ENCODE data around the gene SLC22A15.
"Not testable (repeated sequence)": the region's sequence is repeated elsewhere in the genome, so short reads cannot be mapped to it uniquely, and the experiment has no call there.

Gene SLC22A15

GRCh38 chr1:116031302-116031835 lies 55.1 kb downstream of the SLC22A15 start:
- DNase-seq (ENCODE audit: low read depth, low spot score), result no peak

GRCh38 chr1:116033322-116033721 lies 57.0 kb downstream of the SLC22A15 start:
- no peak for DNase-seq (ENCODE audit: low read depth, low spot score)

- DNase-seq (ENCODE audit: low read depth, low spot score), result no peak
Measured at GRCh38 chr1:116036255-116036654, 59.9 kb downstream of the SLC22A15 start.

DNA sequence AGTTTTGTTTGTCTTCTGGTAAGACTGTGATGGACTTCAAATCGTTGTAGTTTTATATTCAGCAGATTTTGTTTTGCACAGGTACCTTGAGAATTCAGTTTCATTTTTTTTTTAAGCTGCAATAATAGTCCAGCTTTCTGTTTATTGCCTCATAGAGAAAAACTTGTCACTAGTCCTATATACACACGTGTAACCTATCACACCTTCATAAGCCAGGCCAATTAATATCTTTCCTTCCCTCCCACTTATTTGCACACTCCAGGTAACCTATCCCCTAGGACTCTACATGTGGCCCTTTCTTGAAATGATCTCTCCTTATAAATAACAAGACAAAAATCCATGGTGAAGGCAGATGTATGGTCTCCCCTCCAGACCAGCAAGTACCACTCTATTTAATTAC lies 62.4 kb downstream of the SLC22A15 start:
- DNase-seq (ENCODE audit: low read depth, low spot score), result no peak

DNA sequence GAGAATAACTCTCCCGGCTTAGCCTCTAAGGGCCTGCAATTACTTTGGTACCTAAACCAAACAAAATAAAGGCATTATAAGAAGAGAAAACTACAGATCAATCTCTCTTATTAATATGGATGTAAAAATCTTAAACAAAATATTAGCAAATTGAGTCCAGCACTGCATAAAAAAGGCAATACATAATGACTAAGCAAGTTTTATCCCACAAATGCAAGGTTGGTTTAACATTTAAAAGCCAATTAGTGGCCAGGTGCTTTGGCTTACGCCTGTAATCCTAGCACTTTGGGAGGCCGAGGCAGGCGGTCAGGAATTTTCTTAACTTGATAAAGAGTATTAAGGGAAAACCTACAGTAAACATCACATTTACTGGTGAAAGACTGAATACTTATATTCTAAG lies 67.8 kb downstream of the SLC22A15 start:
- DNase-seq (ENCODE audit: low read depth, low spot score), result no peak

DNA sequence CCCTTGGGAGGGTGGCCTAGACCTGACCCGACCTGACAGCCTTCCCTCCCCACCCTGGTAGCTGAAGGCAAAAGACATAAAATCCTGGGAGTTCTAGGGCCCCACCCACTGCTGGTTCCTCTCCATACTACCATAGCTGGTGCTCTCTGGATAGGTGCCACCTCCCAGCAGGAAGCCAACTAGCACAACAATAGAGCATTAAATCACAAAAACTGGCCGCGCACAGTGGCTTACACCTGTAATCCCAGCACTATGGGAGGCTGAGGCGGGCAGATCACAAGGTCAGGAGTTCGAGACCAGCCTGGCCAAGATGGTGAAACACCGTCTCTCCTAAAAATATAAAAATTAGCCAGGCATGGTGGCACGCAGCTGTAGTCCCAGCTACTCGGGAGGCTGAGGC lies 70.6 kb downstream of the SLC22A15 start:
- not testable (repeated sequence) for DNase-seq (ENCODE audit: low read depth, low spot score)

GRCh38 chr1:116051896-116052295 lies 75.6 kb downstream of the SLC22A15 start:
- not testable (repeated sequence) for DNase-seq (ENCODE audit: low read depth, low spot score)

DNA sequence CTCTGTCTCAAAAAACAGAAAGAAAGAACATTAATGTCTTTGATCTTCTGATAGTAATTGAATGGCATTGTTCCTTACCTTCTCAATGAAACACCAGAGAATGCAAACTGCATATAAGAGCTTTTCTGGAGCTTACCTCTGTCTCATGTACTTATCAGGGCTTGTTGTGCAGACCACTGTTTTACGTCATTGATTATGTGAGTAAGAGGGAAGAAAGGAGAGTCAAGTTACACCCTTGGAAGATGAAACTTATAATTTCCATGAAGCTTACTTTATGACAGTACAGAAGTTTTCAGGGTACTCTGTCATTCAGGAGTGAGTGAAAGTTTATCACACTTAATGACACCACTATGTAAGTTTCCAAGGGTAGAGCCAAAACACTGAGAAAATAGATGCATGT lies 85.9 kb downstream of the SLC22A15 start:
- no peak for DNase-seq (ENCODE audit: low read depth, low spot score)

GRCh38 chr1:116064616-116065015 lies 88.3 kb downstream of the SLC22A15 start:
- DNase-seq (ENCODE audit: low read depth, low spot score), result no peak

DNA sequence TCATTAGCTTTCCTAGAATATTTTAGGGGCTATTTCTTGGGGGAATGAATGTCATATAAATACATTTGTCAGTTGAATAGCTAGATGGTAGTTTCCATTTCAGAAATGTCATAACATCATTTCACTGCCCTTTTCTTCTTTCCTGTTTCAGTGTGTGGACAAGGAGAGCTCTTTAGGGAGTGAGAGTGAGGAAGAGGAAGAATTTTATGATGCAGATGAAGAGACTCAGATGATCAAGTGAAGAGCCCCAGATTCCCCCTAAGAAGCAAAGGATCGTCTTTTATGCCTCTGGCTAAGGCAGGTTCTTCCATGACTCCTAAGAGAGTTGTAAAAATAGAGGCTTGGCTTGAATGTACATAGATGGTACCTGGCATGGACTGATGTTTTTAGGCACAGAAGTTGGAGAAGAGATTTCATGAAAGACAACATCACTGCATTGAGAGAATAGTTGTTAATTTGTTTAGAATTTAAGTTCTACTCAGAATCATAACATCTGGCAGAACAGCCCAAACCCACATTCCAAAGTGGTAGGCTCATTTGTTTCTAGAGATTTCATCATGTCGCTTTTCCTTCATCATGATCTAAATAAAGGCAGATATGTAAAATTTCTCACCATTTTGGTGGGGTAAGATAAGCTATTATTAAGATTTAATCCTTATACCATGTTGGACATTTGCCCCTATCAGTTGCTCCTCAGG lies 90.7 kb downstream of the SLC22A15 start:
- DNase-seq (ENCODE audit: low read depth, low spot score), result no peak

GRCh38 chr1:116067566-116067890 lies 91.2 kb downstream of the SLC22A15 start:
- no peak for DNase-seq (ENCODE audit: low read depth, low spot score)

DNA sequence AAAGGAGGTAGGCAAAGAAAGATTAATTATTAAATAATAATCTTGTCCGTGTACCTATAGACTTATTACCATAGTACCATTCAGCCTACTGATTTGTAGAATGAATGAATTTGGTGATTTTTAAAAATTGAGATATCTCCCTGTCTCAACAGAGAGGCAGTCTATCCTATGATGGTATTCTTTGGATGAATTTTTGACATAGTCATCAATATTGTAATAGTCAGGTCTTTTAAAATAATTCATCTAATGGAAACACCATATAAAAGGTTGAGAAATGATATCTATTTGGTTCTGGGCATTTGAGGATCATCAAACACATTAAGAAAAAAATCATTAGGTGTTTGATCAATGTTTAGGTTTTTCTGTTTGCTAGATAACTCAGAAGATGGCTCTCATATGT lies 99.3 kb downstream of the SLC22A15 start:
- no peak for DNase-seq (ENCODE audit: low read depth, low spot score)

DNA sequence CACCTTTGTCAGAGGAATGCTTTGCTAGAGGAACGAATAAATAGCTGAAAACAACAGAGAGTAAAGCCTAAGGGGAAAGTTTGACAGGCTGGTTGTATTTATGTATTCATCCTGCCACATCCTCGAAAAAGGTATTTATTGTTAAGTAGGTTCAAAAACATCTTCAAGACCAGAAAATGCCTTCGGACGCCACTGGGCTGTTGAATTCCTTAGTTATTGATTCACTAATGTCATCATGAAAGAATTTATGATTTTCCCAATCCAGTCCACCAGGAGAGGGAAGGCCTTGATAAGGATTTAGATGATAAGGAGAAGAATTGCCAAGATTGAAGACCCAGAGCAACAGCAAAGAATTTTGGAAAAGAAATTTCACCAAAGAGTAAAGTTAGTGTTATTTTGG lies 99.7 kb downstream of the SLC22A15 start:
- DNase-seq (ENCODE audit: low read depth, low spot score), result no peak

DNA sequence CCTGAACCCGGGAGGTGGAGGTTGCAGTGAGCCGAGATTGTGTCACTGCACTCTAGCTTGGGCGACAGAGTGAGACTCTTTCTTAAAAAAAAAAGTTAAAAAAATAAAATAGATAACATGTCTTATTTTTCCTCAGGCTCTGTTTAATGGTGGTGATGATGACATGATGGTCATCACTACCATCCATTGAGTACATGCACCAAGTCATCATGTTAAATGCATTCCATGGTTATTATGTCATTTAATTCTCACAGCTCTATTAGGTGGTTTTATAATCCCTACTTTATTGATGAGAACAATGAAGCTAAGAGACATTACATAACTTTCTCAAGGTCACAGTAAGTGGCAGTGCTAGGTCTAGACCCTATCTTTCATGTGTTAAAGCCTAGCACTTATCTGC lies 100.5 kb downstream of the SLC22A15 start:
- DNase-seq (ENCODE audit: low read depth, low spot score), result no peak

DNA sequence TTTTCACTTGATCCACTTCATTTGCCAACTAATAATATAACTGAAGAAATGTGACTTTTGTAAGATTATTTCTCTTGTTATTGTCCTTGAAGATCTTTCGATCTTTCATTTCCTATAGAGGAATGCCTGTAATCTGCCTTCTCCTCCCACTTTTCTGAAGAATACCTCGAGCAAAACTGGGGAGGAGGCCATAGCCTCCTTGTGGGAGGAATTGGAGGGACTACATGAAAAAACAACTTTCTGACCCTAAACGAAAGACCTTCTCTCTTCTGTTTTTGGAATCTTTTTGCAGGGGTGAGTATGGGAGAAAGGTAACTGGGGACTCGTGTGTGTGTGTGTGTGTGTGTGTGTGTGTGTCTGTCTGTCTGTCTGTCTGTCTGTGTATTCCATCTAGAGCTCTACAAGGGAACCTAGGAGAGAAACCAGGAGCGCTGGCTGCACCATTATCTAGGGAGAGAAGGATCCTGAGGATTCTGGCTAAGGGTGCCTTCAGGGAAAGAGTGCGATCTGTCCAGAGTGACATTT lies 102.4 kb downstream of the SLC22A15 start:
- DNase-seq (ENCODE audit: low read depth, low spot score), result peak; percentile 7

DNA sequence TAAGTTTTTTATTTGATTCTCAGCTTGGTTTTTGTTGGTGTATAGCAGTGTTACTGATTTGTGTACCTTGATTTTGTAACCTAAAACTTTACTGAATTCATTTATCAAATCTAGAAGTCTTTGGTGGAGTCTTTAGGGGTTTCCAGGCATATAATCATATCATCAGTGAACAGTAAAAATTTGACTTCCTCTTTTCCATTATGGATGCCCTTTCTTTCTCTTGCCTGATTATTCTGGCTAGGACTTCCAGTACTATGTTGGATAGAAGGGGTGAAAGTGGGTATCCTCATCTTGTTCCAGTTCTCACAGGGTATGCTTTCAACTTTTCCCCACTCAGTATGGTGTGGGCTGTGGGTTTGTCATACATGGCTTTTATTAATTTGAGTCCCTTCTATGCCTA lies 111.3 kb downstream of the SLC22A15 start:
- no peak for DNase-seq (ENCODE audit: low read depth, low spot score)

GRCh38 chr1:116089870-116090269 lies 113.6 kb downstream of the SLC22A15 start:
- DNase-seq (ENCODE audit: low read depth, low spot score), result no peak

DNA sequence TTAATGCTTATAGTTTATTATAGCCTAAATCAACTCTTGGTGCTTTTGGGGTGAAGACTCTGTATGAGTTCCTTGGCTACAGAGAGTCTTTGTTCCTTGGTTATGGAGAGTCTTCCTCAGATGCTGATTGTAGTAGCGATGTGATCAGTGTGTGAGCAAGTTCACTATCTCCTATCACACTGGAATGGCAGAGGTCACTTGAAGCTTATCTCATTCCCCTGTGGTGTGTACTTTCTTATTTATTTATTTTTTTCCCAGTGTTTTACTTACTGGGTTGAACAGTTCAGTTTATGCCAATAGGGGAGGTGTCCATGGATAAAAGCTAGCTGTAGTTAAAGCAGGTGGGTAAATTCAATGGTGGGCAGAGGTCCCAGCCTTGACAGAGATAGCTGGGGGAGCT lies 114.8 kb downstream of the SLC22A15 start:
- no peak for DNase-seq (ENCODE audit: low read depth, low spot score)

DNA sequence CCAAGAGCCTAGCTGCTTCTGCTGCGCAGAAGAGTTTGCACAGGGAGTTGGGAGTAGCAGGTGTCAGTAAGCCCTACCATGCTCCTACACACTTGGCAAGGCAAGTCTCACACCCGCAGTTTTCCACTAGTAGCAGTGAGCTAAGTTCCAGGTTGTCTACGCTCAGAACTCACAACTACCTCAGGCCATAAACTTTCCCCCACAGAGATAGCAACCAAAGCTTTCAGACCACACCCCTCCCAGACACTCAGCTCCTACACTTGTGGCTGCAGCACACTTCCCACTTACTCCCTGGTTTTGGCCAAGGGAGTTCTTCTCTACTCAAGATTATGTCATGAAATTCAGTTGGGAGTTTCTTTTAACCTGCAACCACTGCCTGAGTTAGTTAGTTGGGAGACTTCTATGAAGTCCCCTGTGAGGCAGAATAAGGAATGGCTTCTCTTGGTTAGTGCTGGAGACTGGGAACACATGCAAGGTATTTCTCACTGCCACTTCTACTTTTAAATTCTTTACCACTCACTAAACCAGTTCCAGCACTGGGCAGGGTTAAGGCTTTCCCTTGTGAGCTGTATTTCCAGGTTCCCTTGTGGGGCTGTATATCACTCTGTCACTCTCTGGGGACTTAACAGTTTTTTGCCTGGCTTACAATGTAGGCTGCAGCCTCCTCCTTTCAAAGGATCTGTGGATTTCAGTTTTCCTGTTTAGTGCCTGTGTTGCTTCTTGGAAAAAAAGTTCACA lies 116.6 kb downstream of the SLC22A15 start:
- DNase-seq (ENCODE audit: low read depth, low spot score), result no peak

DNA sequence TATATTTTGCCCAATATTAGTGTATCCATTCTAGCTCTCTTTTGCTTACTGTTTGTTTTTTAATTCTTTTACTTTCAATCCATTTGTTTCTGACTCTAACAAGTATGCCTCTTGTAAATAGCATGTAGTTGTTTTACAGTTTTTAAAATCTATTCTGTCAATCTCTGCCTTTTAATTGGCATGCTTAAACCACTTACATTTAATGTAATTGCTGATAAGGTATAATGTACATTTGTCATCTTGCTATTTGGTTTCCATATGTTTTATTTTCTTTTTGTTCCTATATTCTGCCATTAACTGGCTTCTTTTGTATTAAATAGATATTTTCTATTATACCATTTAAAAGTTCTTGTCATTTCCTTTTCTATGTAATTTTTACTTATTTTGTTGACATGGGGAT lies 118.7 kb downstream of the SLC22A15 start:
- DNase-seq (ENCODE audit: low read depth, low spot score), result no peak

DNA sequence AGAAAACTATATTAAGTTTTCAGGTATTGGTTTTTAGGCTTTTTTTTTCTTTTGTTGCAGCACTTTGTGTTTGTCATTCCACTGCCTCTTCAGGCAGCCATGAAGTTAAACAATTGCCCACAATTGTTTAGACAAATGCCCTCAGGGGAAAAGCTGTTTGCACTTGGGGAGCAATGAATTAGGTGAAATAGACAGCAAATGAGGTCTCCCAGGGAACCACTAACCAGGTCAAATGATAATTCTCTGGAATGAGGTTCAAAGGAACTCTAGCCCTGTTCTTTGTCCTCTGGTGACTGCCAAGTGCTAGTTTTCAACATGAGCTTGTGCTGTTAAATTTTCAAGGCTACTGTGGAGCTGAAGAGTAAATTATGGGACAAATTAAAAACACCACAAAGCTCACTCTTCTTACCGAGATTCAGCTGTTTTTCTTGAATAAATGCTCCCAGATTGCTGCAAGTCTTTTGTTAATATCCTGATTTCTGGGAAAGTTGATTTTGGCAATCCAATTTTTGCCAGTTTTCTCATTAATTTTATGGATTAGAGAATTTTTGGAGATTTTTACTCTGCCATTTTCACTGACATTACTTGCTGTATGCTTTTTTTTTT lies 119.8 kb downstream of the SLC22A15 start:
- DNase-seq (ENCODE audit: low read depth, low spot score), result no peak

DNA sequence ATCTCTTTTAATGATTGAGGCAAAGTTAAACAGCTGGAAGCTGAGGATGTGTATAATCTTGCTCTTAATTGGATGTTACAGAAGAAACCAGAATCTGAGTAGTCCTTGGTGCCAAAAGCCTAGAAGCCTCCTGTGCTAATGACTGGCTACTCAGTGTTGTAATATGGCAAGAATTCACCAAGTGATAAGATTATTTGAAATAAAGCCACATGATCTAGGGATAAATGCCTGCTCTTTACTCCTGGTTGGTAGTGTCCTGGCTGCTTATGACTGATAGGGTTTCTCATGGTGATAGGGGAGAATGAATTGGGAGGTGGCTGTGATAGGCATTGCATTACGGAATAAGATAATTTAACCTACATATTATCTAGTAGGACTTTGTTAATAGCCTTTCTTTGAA lies 121.3 kb downstream of the SLC22A15 start:
- DNase-seq (ENCODE audit: low read depth, low spot score), result no peak

GRCh38 chr1:116099379-116099778 lies 123.1 kb downstream of the SLC22A15 start:
- no peak for DNase-seq (ENCODE audit: low read depth, low spot score)

All from iPS DF 19.7 (cell line).